HEK293 (cell line): ENCODE results near the gene SMYD2.

ENCODE experiments used
- CTCF ChIA-PET: fragments of 350-600 bp; formaldehyde crosslinking; extraction: SDS; loops from one replicate; lab custom pipeline; 2021; ENCODE audit warnings: antibody characterized with exemption; lab: Yijun Ruan, JAX
- POLR2A ChIA-PET: fragments of 300-600 bp; formaldehyde crosslinking; extraction: SDS; loops from one replicate; lab custom pipeline; 2020; ENCODE audit warnings: antibody characterized with exemption, inconsistent platforms; lab: Yijun Ruan, JAX
- H3K27ac ChIP-seq: fragments of 200-500 bp; sonication (Bioruptor generic); 2 replicates; pipeline ENCODE4 v1.5.1; 2014; ENCODE audit warnings: low read depth, low read length, control low read depth, inconsistent platforms; ENCODE audit errors: extremely low read depth
- H3K36me3 ChIP-seq, 2 experiments: fragments of 200-500 bp in 1 of 2; sonication (Bioruptor generic) in 1 of 2; 1 replicate in 1 of 2; 2 replicates in 1 of 2; pipeline ENCODE4 v1.5.1; 2014 to 2017; ENCODE audit warnings: inconsistent platforms in 2 of 2, low read length in 2 of 2; ENCODE audit not compliant: control insufficient read depth in 2 of 2, insufficient read depth in 1 of 2
- H3K4me1 ChIP-seq: fragments of 200-500 bp; sonication (Bioruptor generic); 2 replicates; pipeline ENCODE4 v1.5.1; 2014; ENCODE audit warnings: mild to moderate bottlenecking, low read length, inconsistent platforms; ENCODE audit not compliant: control insufficient read depth, insufficient read depth
- H3K4me3 ChIP-seq: 2 replicates; pipeline ENCODE4 v1.5.1; 2011; ENCODE audit warnings: low read depth, mild to moderate bottlenecking, control low read depth, low read length, moderate library complexity
- H3K9me3 ChIP-seq: fragments of 200-500 bp; sonication (Bioruptor generic); 2 replicates; pipeline ENCODE4 v1.5.1; 2014; ENCODE audit warnings: low read depth, low read length, inconsistent platforms; ENCODE audit not compliant: control insufficient read depth, insufficient read depth
- SCRT1 ChIP-seq: fragments of 450-650 bp; formaldehyde crosslinking; IDR thresholded peaks from 2 replicates; pipeline ENCODE4 v1.5.1; 2016; ENCODE audit warnings: missing biosample characterization, missing genetic modification characterization, borderline replicate concordance
- TRIM28 ChIP-seq: IDR thresholded peaks from 2 replicates; pipeline ENCODE4 v1.6.1; 2011; ENCODE audit warnings: low read length, control low read depth, borderline replicate concordance
- ZBTB48 ChIP-seq: fragments of 450-650 bp; formaldehyde crosslinking; IDR thresholded peaks from 2 replicates; pipeline ENCODE4 v1.5.1; 2016; ENCODE audit warnings: missing biosample characterization, missing genetic modification characterization
- ZBTB7A ChIP-seq: fragments of 450-650 bp; formaldehyde crosslinking; IDR thresholded peaks from 2 replicates; pipeline ENCODE4 v1.5.1; 2016; ENCODE audit warnings: low read depth, missing biosample characterization, missing genetic modification characterization
- ZNF121 ChIP-seq: fragments of 450-650 bp; formaldehyde crosslinking; IDR thresholded peaks from 2 replicates; pipeline ENCODE4 v1.5.1; 2016; ENCODE audit warnings: missing biosample characterization, missing genetic modification characterization
- ZNF223 ChIP-seq: fragments of 450-650 bp; formaldehyde crosslinking; IDR thresholded peaks from 2 replicates; pipeline ENCODE4 v1.5.1; 2016; ENCODE audit warnings: missing biosample characterization, missing genetic modification characterization
- ZNF501 ChIP-seq: fragments of 450-650 bp; formaldehyde crosslinking; IDR thresholded peaks from 2 replicates; pipeline ENCODE4 v1.5.1; 2016; ENCODE audit warnings: missing biosample characterization, missing genetic modification characterization
- ZNF558 ChIP-seq: fragments of 450-650 bp; formaldehyde crosslinking; IDR thresholded peaks from 2 replicates; pipeline ENCODE4 v1.5.1; 2016; ENCODE audit warnings: missing biosample characterization, missing genetic modification characterization
- ZNF571 ChIP-seq: fragments of 450-650 bp; formaldehyde crosslinking; IDR thresholded peaks from 2 replicates; pipeline ENCODE4 v1.5.0; 2017; ENCODE audit warnings: missing biosample characterization, missing genetic modification characterization
- ZNF624 ChIP-seq: fragments of 450-650 bp; formaldehyde crosslinking; IDR thresholded peaks from 2 replicates; pipeline ENCODE4 v1.5.1; 2017; ENCODE audit warnings: missing biosample characterization, missing genetic modification characterization
- ZNF830 ChIP-seq: fragments of 450-650 bp; IDR thresholded peaks from 2 replicates; pipeline ENCODE4 v1.5.0; 2018; ENCODE audit warnings: missing biosample characterization, missing genetic modification characterization, low read depth, mild to moderate bottlenecking, moderate library complexity
- TF ChIP-seq, protein P1 (sequence below): fragments of 450-650 bp; formaldehyde crosslinking; IDR thresholded peaks from 2 replicates; pipeline ENCODE4 v1.5.1; 2016; ENCODE audit warnings: missing biosample characterization, missing genetic modification characterization
- TF ChIP-seq, protein P2 (sequence below): fragments of 450-650 bp; formaldehyde crosslinking; IDR thresholded peaks from 2 replicates; pipeline ENCODE4 v1.5.1; 2016; ENCODE audit warnings: missing biosample characterization, missing genetic modification characterization
- TF ChIP-seq, protein P3 (sequence below): fragments of 450-650 bp; formaldehyde crosslinking; IDR thresholded peaks from 2 replicates; pipeline ENCODE4 v1.5.1; 2016; ENCODE audit warnings: missing biosample characterization, missing genetic modification characterization

The SMYD2 gene

GRCh38 chr1:214317300-214317699 lies 36.3 kb downstream of the SMYD2 start:
- POLR2A ChIA-PET = interaction anchor here (1.1 to 1.2 kb wide), 2 partner anchors 11 to 39 kb away, joined by 3 read pairs; no protein-coding TSS in a partner anchor

GRCh38 chr1:214317734-214318133 lies 36.8 kb downstream of the SMYD2 start:
- POLR2A ChIA-PET = no interaction called here
- TF ChIP-seq ZNF121 (tag by site-specific recombination) = no peak
- TF ChIP-seq ZBTB7A (tag by site-specific recombination) = no peak
- no peak for TF ChIP-seq ZNF571
- no peak for TF ChIP-seq TRIM28
- TF ChIP-seq ZNF830 (tag by site-specific recombination) = no peak
- TF ChIP-seq ZNF501 (tag by site-specific recombination) = no peak
- TF ChIP-seq, protein P1, sequence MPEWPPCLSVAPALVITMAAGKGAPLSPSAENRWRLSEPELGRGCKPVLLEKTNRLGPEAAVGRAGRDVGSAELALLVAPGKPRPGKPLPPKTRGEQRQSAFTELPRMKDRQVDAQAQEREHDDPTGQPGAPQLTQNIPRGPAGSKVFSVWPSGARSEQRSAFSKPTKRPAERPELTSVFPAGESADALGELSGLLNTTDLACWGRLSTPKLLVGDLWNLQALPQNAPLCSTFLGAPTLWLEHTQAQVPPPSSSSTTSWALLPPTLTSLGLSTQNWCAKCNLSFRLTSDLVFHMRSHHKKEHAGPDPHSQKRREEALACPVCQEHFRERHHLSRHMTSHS = no peak
- no peak for TF ChIP-seq ZNF223 (tag by site-specific recombination)
- TF ChIP-seq ZNF558 = no peak
- Histone ChIP-seq H3K36me3 (peaks cover 0 to 18% of the 10 kb centered on the region in 2 experiments; a peak in 1 of 3 replicates), H3K4me1 (no peaks in the 10 kb centered on the region), H3K9me3 (no peaks in the 10 kb centered on the region), H3K4me3 (no peak overlapping the region), H3K27ac (no peak overlapping the region)
- CTCF ChIA-PET = interaction anchor here (0.6 to 5.5 kb wide), 6 partner anchors 11 to 156 kb away, joined by 4 to 45 read pairs (median 11); no protein-coding TSS in a partner anchor

More at GRCh38 chr1:214317300-214317699, 36.3 kb downstream of the SMYD2 start:
- Histone ChIP-seq H3K4me3 (no peak overlapping the region), H3K9me3 (no peaks in the 10 kb centered on the region), H3K27ac (no peak overlapping the region), H3K4me1 (no peaks in the 10 kb centered on the region), H3K36me3 (peaks cover 0 to 18% of the 10 kb centered on the region in 2 experiments; a peak in 1 of 3 replicates)
- no peak for TF ChIP-seq ZNF624 (tag by site-specific recombination)
- TF ChIP-seq, protein P2, sequence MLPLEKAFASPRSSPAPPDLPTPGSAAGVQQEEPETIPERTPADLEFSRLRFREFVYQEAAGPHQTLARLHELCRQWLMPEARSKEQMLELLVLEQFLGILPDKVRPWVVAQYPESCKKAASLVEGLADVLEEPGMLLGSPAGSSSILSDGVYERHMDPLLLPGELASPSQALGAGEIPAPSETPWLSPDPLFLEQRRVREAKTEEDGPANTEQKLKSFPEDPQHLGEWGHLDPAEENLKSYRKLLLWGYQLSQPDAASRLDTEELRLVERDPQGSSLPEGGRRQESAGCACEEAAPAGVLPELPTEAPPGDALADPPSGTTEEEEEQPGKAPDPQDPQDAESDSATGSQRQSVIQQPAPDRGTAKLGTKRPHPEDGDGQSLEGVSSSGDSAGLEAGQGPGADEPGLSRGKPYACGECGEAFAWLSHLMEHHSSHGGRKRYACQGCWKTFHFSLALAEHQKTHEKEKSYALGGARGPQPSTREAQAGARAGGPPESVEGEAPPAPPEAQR (tag by site-specific recombination) = no peak
- CTCF ChIA-PET = interaction anchor here (0.6 to 5.5 kb wide), 7 partner anchors 11 to 156 kb away, joined by 3 to 45 read pairs (median 11); no protein-coding TSS in a partner anchor

- POLR2A ChIA-PET = no interaction called here
- Histone ChIP-seq H3K36me3 (peaks cover 0 to 18% of the 10 kb centered on the region in 2 experiments; a peak in 1 of 3 replicates), H3K9me3 (no peaks in the 10 kb centered on the region), H3K27ac (no peak overlapping the region), H3K4me3 (no peak overlapping the region), H3K4me1 (no peaks in the 10 kb centered on the region)
- CTCF ChIA-PET = interaction anchor here (0.6 to 5.5 kb wide), 4 partner anchors 10 to 91 kb away, joined by 3 to 45 read pairs (median 16); no protein-coding TSS in a partner anchor
- TF ChIP-seq ZBTB48 (tag by site-specific recombination) (no peak), SCRT1 (no peak), ZNF830 (tag by site-specific recombination) (no peak)
- TF ChIP-seq, protein P3, sequence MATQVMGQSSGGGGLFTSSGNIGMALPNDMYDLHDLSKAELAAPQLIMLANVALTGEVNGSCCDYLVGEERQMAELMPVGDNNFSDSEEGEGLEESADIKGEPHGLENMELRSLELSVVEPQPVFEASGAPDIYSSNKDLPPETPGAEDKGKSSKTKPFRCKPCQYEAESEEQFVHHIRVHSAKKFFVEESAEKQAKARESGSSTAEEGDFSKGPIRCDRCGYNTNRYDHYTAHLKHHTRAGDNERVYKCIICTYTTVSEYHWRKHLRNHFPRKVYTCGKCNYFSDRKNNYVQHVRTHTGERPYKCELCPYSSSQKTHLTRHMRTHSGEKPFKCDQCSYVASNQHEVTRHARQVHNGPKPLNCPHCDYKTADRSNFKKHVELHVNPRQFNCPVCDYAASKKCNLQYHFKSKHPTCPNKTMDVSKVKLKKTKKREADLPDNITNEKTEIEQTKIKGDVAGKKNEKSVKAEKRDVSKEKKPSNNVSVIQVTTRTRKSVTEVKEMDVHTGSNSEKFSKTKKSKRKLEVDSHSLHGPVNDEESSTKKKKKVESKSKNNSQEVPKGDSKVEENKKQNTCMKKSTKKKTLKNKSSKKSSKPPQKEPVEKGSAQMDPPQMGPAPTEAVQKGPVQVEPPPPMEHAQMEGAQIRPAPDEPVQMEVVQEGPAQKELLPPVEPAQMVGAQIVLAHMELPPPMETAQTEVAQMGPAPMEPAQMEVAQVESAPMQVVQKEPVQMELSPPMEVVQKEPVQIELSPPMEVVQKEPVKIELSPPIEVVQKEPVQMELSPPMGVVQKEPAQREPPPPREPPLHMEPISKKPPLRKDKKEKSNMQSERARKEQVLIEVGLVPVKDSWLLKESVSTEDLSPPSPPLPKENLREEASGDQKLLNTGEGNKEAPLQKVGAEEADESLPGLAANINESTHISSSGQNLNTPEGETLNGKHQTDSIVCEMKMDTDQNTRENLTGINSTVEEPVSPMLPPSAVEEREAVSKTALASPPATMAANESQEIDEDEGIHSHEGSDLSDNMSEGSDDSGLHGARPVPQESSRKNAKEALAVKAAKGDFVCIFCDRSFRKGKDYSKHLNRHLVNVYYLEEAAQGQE (tag by site-specific recombination) = no peak
Measured at GRCh38 chr1:214318356-214318755, 37.4 kb downstream of the SMYD2 start.
